NCI-H510A treated with DMSO at 0.1 percent for 48 hours (cell line): ENCODE results near the gene SNORC.

Source experiments
- DNase-seq: peaks from one replicate; lab custom pipeline; 2025; lab: John Stamatoyannopoulos, UW

SNORC gene

GRCh38 chr2:232869138-232870017 is 686 bp upstream of the SNORC start:
- DNase-seq, result no peak

- DNase-seq, result no peak
Measured at GRCh38 chr2:232870766-232871371, 805 bp downstream of the SNORC start.

- DNase-seq, result no peak
Measured at GRCh38 chr2:232871418-232871834, 1.4 kb downstream of the SNORC start.

- no peak for DNase-seq
Measured at GRCh38 chr2:232871835-232872736, 2.0 kb downstream of the SNORC start.

- DNase-seq, result no peak
Measured at GRCh38 chr2:232872826-232873225, 2.8 kb downstream of the SNORC start.

GRCh38 chr2:232873292-232873908 is 3.3 kb downstream of the SNORC start:
- no peak for DNase-seq

GRCh38 chr2:232873909-232874641 is 4.0 kb downstream of the SNORC start:
- no peak for DNase-seq

GRCh38 chr2:232874677-232875223 is 4.7 kb downstream of the SNORC start:
- DNase-seq, result no peak

GRCh38 chr2:232875256-232876121 is 5.4 kb downstream of the SNORC start:
- no peak for DNase-seq

GRCh38 chr2:232876161-232876977 is 6.3 kb downstream of the SNORC start:
- DNase-seq, result no peak

- DNase-seq, result no peak
Measured at GRCh38 chr2:232876978-232877441, 6.9 kb downstream of the SNORC start.

GRCh38 chr2:232877940-232878511 is 8.0 kb downstream of the SNORC start:
- no peak for DNase-seq

GRCh38 chr2:232878855-232879617 is 9.0 kb downstream of the SNORC start:
- no peak for DNase-seq

- no peak for DNase-seq
Measured at GRCh38 chr2:232879618-232880494, 9.8 kb downstream of the SNORC start.

- DNase-seq, result no peak
Measured at GRCh38 chr2:232880764-232881351, 10.8 kb downstream of the SNORC start.

- no peak for DNase-seq
Measured at GRCh38 chr2:232882085-232882484, 12.0 kb downstream of the SNORC start.
